Gastroesophageal sphincter (tissue), 3 donors: ENCODE data around the gene PNPLA7.

Experiments used
- EP300 ChIP-seq: sonication (generic); formaldehyde crosslinking; IDR thresholded peaks from one replicate; pipeline ENCODE4 v1.6.1; 2017; ENCODE audit warnings: antibody characterized with exemption, mild to moderate bottlenecking
- POLR2AphosphoS5 ChIP-seq: sonication (generic); formaldehyde crosslinking; IDR thresholded peaks from one replicate; pipeline ENCODE4 v1.6.1; 2017; ENCODE audit warnings: antibody characterized with exemption
- TF ChIP-seq, protein P1 (sequence below), 4 experiments: fragments of 200-600 bp in 2 of 4; fragments of 450-650 bp in 2 of 4; sonication (generic) in 1 of 4; IDR thresholded peaks; one replicate each; pipeline ENCODE4 v1.5.1; 2017 to 2019; ENCODE audit warnings: antibody characterized with exemption in 4 of 4, mild to moderate bottlenecking in 2 of 4, moderate library complexity in 2 of 4

DNA sequence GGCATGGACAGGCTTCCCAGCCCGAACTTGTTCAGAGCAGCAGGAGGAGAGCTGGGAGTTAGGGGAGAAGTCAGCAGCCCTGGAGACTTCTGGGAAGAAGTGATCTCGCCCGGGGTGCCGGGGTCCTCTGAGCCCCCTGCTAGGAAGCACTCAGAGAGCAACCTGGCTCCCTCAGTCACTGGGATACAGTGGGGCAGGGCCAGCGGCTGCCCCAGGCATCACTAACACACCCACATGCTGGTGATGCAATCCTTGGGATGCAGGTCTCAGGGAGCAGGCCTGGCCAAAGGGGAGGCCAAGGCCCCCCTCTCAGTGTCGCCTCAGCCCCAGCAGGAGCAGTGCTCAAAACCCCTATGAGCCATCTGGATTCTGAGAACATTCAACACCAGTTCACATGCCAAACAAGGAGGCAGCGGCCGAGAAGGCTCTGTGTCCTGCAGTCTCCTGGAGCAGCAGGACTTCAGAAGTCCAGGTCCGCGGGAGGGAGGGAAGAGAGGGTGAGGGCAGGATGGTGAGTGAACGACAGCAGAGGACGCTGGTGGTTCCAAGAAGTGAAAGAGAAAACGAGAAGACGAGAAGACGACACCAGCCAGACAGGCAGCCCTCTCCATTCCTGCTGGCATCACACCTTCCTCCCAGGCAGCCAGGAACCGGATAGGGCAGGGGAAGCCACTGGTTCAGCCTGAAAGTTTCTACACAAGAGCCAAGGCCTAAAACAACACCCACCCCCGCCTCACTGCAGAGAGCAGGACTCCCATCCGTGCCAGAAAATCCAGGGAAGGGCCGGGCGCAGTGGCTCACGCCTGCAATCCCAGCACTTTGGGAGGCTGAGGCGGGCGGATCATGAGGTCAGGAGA is 2.3 kb downstream of the PNPLA7 start:
- TF ChIP-seq, protein P1, sequence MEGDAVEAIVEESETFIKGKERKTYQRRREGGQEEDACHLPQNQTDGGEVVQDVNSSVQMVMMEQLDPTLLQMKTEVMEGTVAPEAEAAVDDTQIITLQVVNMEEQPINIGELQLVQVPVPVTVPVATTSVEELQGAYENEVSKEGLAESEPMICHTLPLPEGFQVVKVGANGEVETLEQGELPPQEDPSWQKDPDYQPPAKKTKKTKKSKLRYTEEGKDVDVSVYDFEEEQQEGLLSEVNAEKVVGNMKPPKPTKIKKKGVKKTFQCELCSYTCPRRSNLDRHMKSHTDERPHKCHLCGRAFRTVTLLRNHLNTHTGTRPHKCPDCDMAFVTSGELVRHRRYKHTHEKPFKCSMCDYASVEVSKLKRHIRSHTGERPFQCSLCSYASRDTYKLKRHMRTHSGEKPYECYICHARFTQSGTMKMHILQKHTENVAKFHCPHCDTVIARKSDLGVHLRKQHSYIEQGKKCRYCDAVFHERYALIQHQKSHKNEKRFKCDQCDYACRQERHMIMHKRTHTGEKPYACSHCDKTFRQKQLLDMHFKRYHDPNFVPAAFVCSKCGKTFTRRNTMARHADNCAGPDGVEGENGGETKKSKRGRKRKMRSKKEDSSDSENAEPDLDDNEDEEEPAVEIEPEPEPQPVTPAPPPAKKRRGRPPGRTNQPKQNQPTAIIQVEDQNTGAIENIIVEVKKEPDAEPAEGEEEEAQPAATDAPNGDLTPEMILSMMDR (IDR thresholded peaks at IDR 0.05): no peak
- TF ChIP-seq POLR2AphosphoS5 (no peak), EP300 (no peak)
